HEK293 (cell line): Measurements from ENCODE around the gene CMC1.

Experiments used
- CTCF ChIA-PET: fragments of 350-600 bp; formaldehyde crosslinking; extraction: SDS; loops from one replicate; lab custom pipeline; 2021; ENCODE audit warnings: antibody characterized with exemption; lab: Yijun Ruan, JAX
- POLR2A ChIA-PET: fragments of 300-600 bp; formaldehyde crosslinking; extraction: SDS; loops from one replicate; lab custom pipeline; 2020; ENCODE audit warnings: antibody characterized with exemption, inconsistent platforms; lab: Yijun Ruan, JAX
- H3K27ac ChIP-seq: fragments of 200-500 bp; sonication (Bioruptor generic); 2 replicates; pipeline ENCODE4 v1.5.1; 2014; ENCODE audit warnings: low read depth, low read length, control low read depth, inconsistent platforms; ENCODE audit errors: extremely low read depth
- H3K36me3 ChIP-seq, 2 experiments: fragments of 200-500 bp in 1 of 2; sonication (Bioruptor generic) in 1 of 2; 1 replicate in 1 of 2; 2 replicates in 1 of 2; pipeline ENCODE4 v1.5.1; 2014 to 2017; ENCODE audit warnings: inconsistent platforms in 2 of 2, low read length in 2 of 2; ENCODE audit not compliant: control insufficient read depth in 2 of 2, insufficient read depth in 1 of 2
- H3K4me1 ChIP-seq: fragments of 200-500 bp; sonication (Bioruptor generic); 2 replicates; pipeline ENCODE4 v1.5.1; 2014; ENCODE audit warnings: mild to moderate bottlenecking, low read length, inconsistent platforms; ENCODE audit not compliant: control insufficient read depth, insufficient read depth
- H3K4me3 ChIP-seq: 2 replicates; pipeline ENCODE4 v1.5.1; 2011; ENCODE audit warnings: low read depth, mild to moderate bottlenecking, control low read depth, low read length, moderate library complexity
- H3K9me3 ChIP-seq: fragments of 200-500 bp; sonication (Bioruptor generic); 2 replicates; pipeline ENCODE4 v1.5.1; 2014; ENCODE audit warnings: low read depth, low read length, inconsistent platforms; ENCODE audit not compliant: control insufficient read depth, insufficient read depth
- EGR2 ChIP-seq: fragments of 450-650 bp; formaldehyde crosslinking; IDR thresholded peaks from 2 replicates; pipeline ENCODE4 v1.5.1; 2016; ENCODE audit warnings: low read depth, missing biosample characterization, missing genetic modification characterization
- KLF1 ChIP-seq: fragments of 450-650 bp; formaldehyde crosslinking; IDR thresholded peaks from 2 replicates; pipeline ENCODE4 v1.5.1; 2016; ENCODE audit warnings: missing biosample characterization, missing genetic modification characterization
- YY1 ChIP-seq: fragments of 450-650 bp; formaldehyde crosslinking; IDR thresholded peaks from 2 replicates; pipeline ENCODE4 v1.5.1; 2018; ENCODE audit warnings: missing biosample characterization, missing genetic modification characterization
- ZNF112 ChIP-seq: fragments of 450-650 bp; formaldehyde crosslinking; IDR thresholded peaks from 2 replicates; pipeline ENCODE4 v1.5.0; 2017; ENCODE audit warnings: missing biosample characterization, missing genetic modification characterization
- ZNF132 ChIP-seq: fragments of 450-650 bp; formaldehyde crosslinking; IDR thresholded peaks from 2 replicates; pipeline ENCODE4 v1.5.1; 2017; ENCODE audit warnings: missing biosample characterization, missing genetic modification characterization, borderline replicate concordance
- ZNF133 ChIP-seq: fragments of 450-650 bp; formaldehyde crosslinking; IDR thresholded peaks from 2 replicates; pipeline ENCODE4 v1.5.1; 2016; ENCODE audit warnings: missing biosample characterization, missing genetic modification characterization
- ZNF140 ChIP-seq: fragments of 450-650 bp; formaldehyde crosslinking; IDR thresholded peaks from 2 replicates; pipeline ENCODE4 v1.5.1; 2016; ENCODE audit warnings: missing biosample characterization, missing genetic modification characterization
- ZNF202 ChIP-seq: fragments of 450-650 bp; formaldehyde crosslinking; IDR thresholded peaks from 2 replicates; pipeline ENCODE4 v1.5.1; 2016; ENCODE audit warnings: missing biosample characterization, missing genetic modification characterization, borderline replicate concordance
- ZNF335 ChIP-seq: fragments of 450-650 bp; formaldehyde crosslinking; conservative IDR thresholded peaks from 2 replicates; pipeline ENCODE4 v1.5.1; 2016; ENCODE audit warnings: missing biosample characterization, missing genetic modification characterization
- ZNF354C ChIP-seq: fragments of 450-650 bp; formaldehyde crosslinking; IDR thresholded peaks from 2 replicates; pipeline ENCODE4 v1.5.1; 2016; ENCODE audit warnings: missing biosample characterization, missing genetic modification characterization, low read depth, borderline replicate concordance
- ZNF658 ChIP-seq: fragments of 450-650 bp; formaldehyde crosslinking; IDR thresholded peaks from 2 replicates; pipeline ENCODE4; 2016; ENCODE audit warnings: missing biosample characterization, missing genetic modification characterization
- ZNF660 ChIP-seq: fragments of 450-650 bp; IDR thresholded peaks from 2 replicates; pipeline ENCODE4 v1.5.1; 2018; ENCODE audit warnings: missing biosample characterization, mild to moderate bottlenecking, missing genetic modification characterization
- ZNF776 ChIP-seq: fragments of 450-650 bp; formaldehyde crosslinking; IDR thresholded peaks from 2 replicates; pipeline ENCODE4 v1.5.0; 2017; ENCODE audit warnings: missing biosample characterization, missing genetic modification characterization, borderline replicate concordance
- ZSCAN16 ChIP-seq: fragments of 450-650 bp; formaldehyde crosslinking; IDR thresholded peaks from 2 replicates; pipeline ENCODE4 v1.5.1; 2016; ENCODE audit warnings: missing biosample characterization, missing genetic modification characterization
- TF ChIP-seq, protein P1 (sequence below): fragments of 450-650 bp; formaldehyde crosslinking; IDR thresholded peaks from 2 replicates; pipeline ENCODE4 v1.5.1; 2016; ENCODE audit warnings: missing biosample characterization, missing genetic modification characterization, borderline replicate concordance
- TF ChIP-seq, protein P2 (sequence below): fragments of 450-650 bp; formaldehyde crosslinking; IDR thresholded peaks from 2 replicates; pipeline ENCODE4 v1.5.1; 2017; ENCODE audit warnings: missing biosample characterization, missing genetic modification characterization
- TF ChIP-seq, protein P3 (sequence below): fragments of 450-650 bp; formaldehyde crosslinking; IDR thresholded peaks from 2 replicates; pipeline ENCODE4 v1.5.1; 2016; ENCODE audit warnings: missing biosample characterization, missing genetic modification characterization
- TF ChIP-seq, protein P4 (sequence below): fragments of 450-650 bp; formaldehyde crosslinking; IDR thresholded peaks from 2 replicates; pipeline ENCODE4 v1.5.1; 2017; ENCODE audit warnings: missing biosample characterization, missing genetic modification characterization
- TF ChIP-seq, protein P5 (sequence below): fragments of 450-650 bp; IDR thresholded peaks from 2 replicates; pipeline ENCODE4 v1.5.1; 2018; ENCODE audit warnings: missing biosample characterization, mild to moderate bottlenecking, missing genetic modification characterization

The CMC1 gene

DNA sequence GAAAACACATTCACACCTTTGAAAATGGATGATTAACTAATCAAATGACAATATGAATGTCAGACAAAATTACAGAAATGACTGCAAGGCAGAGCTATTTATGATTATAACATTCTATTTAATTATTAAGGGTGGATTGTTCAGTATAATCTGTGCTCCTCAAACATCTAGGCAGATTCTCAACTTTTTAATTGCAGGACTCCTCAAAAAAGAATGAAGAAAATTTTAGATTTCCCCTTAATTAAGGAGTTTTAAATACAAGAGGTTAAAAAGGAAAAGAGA, 22.6 kb upstream of the CMC1 start (continued):
- TF ChIP-seq, protein P1, sequence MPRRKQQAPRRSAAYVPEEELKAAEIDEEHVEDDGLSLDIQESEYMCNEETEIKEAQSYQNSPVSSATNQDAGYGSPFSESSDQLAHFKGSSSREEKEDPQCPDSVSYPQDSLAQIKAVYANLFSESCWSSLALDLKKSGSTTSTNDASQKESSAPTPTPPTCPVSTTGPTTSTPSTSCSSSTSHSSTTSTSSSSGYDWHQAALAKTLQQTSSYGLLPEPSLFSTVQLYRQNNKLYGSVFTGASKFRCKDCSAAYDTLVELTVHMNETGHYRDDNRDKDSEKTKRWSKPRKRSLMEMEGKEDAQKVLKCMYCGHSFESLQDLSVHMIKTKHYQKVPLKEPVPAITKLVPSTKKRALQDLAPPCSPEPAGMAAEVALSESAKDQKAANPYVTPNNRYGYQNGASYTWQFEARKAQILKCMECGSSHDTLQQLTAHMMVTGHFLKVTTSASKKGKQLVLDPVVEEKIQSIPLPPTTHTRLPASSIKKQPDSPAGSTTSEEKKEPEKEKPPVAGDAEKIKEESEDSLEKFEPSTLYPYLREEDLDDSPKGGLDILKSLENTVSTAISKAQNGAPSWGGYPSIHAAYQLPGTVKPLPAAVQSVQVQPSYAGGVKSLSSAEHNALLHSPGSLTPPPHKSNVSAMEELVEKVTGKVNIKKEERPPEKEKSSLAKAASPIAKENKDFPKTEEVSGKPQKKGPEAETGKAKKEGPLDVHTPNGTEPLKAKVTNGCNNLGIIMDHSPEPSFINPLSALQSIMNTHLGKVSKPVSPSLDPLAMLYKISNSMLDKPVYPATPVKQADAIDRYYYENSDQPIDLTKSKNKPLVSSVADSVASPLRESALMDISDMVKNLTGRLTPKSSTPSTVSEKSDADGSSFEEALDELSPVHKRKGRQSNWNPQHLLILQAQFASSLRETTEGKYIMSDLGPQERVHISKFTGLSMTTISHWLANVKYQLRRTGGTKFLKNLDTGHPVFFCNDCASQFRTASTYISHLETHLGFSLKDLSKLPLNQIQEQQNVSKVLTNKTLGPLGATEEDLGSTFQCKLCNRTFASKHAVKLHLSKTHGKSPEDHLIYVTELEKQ (tag by site-specific recombination): no peak
- TF ChIP-seq ZNF133 (tag by site-specific recombination) (no peak), ZNF202 (tag by site-specific recombination) (no peak)

DNA sequence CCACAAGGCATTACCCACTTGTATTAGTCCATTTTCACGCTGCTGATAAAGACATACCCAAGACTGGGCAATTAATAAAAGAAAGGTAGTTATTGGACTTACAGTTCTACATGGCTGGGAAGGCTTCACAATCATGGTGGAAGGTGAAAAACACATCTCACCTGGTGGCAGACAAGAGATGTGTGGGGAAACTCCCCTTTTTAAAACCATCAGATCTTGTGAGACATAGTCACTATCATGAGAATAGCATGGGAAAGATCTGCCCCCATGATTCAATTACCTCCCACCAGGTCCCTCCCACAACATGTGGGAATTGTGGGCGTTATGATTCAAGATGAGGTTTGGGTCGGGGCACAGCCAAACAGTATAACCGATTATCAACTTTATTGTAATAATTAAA, 17.0 kb upstream of the CMC1 start:
- TF ChIP-seq ZSCAN16 (no peak), EGR2 (tag by site-specific recombination) (0 out of 2 replicates have a peak, but pooled peaks have one; percentile 15)
- H3K4me3 ChIP-seq: no peak overlapping the region
- ChIA-PET POLR2A (no interaction called here), CTCF (interaction anchor here (0.6 to 1.2 kb wide), 2 partner anchors 32 to 512 kb away, joined by 3 to 4 read pairs; no protein-coding TSS in a partner anchor)
- no peaks in the 10 kb centered on the region for H3K36me3 ChIP-seq
- no peak overlapping the region for H3K27ac ChIP-seq
- H3K4me1 ChIP-seq: no peaks in the 10 kb centered on the region
- H3K9me3 ChIP-seq: no peaks in the 10 kb centered on the region

DNA sequence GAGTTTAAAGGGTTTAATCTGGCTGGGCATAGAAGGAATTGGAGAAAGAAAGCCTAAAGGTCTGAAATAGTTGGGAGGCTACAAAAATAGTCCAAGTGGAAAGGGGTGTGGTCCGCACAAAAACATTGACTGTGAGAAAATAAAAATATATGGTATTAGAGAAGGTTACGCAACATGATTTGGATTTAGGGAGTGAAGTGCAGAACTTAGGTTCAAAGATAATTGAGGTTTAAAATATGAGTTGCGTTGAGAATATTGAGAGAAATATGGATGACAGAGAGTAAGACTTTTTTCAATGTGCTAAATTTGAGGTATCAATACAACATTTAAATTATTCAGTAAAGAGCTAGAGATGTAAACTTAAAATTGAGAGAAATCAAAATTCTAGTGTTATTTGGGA, 15.4 kb upstream of the CMC1 start:
- TF ChIP-seq, protein P2, sequence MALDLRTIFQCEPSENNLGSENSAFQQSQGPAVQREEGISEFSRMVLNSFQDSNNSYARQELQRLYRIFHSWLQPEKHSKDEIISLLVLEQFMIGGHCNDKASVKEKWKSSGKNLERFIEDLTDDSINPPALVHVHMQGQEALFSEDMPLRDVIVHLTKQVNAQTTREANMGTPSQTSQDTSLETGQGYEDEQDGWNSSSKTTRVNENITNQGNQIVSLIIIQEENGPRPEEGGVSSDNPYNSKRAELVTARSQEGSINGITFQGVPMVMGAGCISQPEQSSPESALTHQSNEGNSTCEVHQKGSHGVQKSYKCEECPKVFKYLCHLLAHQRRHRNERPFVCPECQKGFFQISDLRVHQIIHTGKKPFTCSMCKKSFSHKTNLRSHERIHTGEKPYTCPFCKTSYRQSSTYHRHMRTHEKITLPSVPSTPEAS (tag by site-specific recombination): no peak
- TF ChIP-seq ZNF660 (no peak), ZNF112 (tag by site-specific recombination) (no peak)
- ChIA-PET POLR2A (no interaction called here), CTCF (no interaction called here)
- H3K4me3 ChIP-seq: no peak overlapping the region
- no peaks in the 10 kb centered on the region for H3K4me1 ChIP-seq
- no peaks in the 10 kb centered on the region for H3K36me3 ChIP-seq
- H3K27ac ChIP-seq: no peak overlapping the region
- H3K9me3 ChIP-seq: no peaks in the 10 kb centered on the region

DNA sequence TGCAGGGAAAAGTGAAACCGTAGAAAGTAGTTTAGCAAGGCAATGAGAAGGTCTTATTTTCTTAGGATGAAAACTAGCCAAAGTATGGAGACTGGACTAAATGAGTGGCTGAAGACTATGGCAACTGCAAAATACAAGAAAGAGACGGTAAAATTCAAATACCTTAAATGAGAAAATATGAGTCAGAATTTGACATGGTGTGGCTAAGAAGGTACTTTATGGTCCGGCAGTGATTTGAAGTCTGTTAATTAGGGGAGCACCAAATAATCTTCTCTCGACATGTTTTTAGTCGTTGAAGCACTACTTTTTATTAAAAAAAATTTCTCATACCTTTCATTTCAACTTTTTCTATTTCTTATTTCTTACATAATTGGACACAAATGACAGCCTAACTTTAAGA, 12.8 kb upstream of the CMC1 start:
- Histone ChIP-seq H3K27ac (no peak overlapping the region), H3K36me3 (no peaks in the 10 kb centered on the region), H3K4me1 (no peaks in the 10 kb centered on the region), H3K4me3 (no peak overlapping the region), H3K9me3 (no peaks in the 10 kb centered on the region)
- POLR2A ChIA-PET: no interaction called here
- CTCF ChIA-PET: no interaction called here
- no peak for TF ChIP-seq ZNF140
- no peak for TF ChIP-seq ZNF354C
- TF ChIP-seq, protein P3, sequence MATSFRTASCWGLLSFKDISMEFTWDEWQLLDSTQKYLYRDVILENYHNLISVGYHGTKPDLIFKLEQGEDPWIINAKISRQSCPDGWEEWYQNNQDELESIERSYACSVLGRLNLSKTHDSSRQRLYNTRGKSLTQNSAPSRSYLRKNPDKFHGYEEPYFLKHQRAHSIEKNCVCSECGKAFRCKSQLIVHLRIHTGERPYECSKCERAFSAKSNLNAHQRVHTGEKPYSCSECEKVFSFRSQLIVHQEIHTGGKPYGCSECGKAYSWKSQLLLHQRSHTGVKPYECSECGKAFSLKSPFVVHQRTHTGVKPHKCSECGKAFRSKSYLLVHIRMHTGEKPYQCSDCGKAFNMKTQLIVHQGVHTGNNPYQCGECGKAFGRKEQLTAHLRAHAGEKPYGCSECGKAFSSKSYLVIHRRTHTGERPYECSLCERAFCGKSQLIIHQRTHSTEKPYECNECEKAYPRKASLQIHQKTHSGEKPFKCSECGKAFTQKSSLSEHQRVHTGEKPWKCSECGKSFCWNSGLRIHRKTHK: no peak
- no peak for TF ChIP-seq ZNF335 (tag by site-specific recombination)
- TF ChIP-seq, protein P4, sequence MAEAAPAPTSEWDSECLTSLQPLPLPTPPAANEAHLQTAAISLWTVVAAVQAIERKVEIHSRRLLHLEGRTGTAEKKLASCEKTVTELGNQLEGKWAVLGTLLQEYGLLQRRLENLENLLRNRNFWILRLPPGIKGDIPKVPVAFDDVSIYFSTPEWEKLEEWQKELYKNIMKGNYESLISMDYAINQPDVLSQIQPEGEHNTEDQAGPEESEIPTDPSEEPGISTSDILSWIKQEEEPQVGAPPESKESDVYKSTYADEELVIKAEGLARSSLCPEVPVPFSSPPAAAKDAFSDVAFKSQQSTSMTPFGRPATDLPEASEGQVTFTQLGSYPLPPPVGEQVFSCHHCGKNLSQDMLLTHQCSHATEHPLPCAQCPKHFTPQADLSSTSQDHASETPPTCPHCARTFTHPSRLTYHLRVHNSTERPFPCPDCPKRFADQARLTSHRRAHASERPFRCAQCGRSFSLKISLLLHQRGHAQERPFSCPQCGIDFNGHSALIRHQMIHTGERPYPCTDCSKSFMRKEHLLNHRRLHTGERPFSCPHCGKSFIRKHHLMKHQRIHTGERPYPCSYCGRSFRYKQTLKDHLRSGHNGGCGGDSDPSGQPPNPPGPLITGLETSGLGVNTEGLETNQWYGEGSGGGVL (tag by site-specific recombination): no peak
- no peak for TF ChIP-seq ZNF132
- no peak for TF ChIP-seq YY1 (tag by site-specific recombination)
- no peak for TF ChIP-seq ZNF658 (tag by site-specific recombination)
- no peak for TF ChIP-seq ZNF776 (tag by site-specific recombination)
- TF ChIP-seq, protein P5, sequence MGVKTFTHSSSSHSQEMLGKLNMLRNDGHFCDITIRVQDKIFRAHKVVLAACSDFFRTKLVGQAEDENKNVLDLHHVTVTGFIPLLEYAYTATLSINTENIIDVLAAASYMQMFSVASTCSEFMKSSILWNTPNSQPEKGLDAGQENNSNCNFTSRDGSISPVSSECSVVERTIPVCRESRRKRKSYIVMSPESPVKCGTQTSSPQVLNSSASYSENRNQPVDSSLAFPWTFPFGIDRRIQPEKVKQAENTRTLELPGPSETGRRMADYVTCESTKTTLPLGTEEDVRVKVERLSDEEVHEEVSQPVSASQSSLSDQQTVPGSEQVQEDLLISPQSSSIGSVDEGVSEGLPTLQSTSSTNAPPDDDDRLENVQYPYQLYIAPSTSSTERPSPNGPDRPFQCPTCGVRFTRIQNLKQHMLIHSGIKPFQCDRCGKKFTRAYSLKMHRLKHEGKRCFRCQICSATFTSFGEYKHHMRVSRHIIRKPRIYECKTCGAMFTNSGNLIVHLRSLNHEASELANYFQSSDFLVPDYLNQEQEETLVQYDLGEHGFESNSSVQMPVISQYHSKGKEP (tag by site-specific recombination): no peak
- no peak for TF ChIP-seq KLF1
- TF ChIP-seq, all 188 proteins: peak for 0
